ENCODE measurements around the gene PDIK1L.

The PDIK1L gene

DNA sequence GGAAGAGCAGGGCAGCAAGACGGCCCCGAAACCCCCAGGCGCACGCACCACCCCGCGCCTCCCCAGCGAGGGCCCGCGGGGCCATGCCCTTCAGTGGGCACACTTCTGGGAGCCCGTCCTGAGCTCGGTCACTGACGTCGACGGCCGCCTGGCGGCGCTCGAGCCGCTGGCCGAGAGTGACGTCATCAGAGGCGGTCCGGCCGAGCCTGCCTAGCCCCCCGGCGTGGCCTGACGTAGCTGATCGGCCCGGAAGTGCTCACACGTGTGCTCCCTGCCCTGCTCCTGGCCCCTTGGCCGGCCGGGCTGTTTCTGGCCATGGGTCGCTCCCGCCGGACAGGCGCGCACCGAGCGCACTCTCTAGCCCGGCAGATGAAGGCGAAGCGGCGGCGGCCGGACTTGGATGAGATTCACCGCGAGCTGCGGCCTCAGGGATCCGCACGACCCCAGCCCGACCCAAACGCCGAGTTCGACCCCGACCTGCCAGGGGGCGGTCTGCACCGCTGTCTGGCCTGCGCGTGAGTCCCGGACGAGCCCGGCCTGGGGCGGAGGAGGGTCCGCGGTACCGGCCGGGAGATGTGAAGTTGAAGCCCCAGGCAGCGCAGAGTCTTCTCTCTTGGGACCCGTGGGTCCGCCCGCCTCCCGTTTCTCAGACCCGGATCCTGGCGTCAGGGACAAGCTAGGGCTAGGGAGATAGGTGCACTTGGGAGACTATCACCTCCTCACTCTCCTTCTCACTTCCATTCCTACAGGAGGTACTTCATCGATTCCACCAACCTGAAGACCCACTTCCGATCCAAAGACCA lies 58.2 kb downstream of the PDIK1L start, which contains the start of gene ZNF593:
Gene ZNF593 (plus strand): TSS at position 240 of the 803 bp plus-strand sequence. CDS start 76 bp downstream, at position 316.
- Histone ChIP-seq H3K36me3 (ENCODE audit: insufficient read depth, low read depth, low read length) (peaks cover 6% of the 10 kb centered on the region; the same call in 1 of the 2 replicates), H3K4me1 (ENCODE audit: insufficient read depth, low read length) (peaks cover 23% of the 10 kb centered on the region), H3K4me3 (ENCODE audit: low read length) (peak within 1 kb of the TSS; percentile 75), H3K27me3 (ENCODE audit: insufficient read depth, low read length) (peaks cover 36% of the 10 kb centered on the region), H3K9me3 (ENCODE audit: insufficient read depth, low read depth, low read length) (no peaks in the 10 kb centered on the region), H3K27ac (ENCODE audit: low read length) (peak within 1 kb of the TSS; percentile 22), H3K9ac (ENCODE audit: low read depth, low read length) (peak within 1 kb of the TSS; percentile 80; the same call in 1 of the 2 replicates)

GRCh38 chr1:26170472-26170821 lies 58.8 kb downstream of the PDIK1L start:
- Histone ChIP-seq H3K27ac (ENCODE audit: low read length) (no peak overlapping the region), H3K9me3 (ENCODE audit: insufficient read depth, low read depth, low read length) (no peaks in the 10 kb centered on the region)

GRCh38 chr1:26171084-26172072 lies 59.8 kb downstream of the PDIK1L start, which contains the start of gene ZNF593OS:
TSS of gene ZNF593OS (minus strand) at chr1:26171832. CDS start at chr1:26171661, 171 bp downstream.
- Histone ChIP-seq H3K9me3 (ENCODE audit: insufficient read depth, low read depth, low read length) (no peaks in the 10 kb centered on the region), H3K4me3 (ENCODE audit: low read length) (peak within 1 kb of the TSS; percentile 75), H3K9ac (ENCODE audit: low read depth, low read length) (no peak within 1 kb of the TSS; the same call in 1 of the 2 replicates), H3K36me3 (ENCODE audit: insufficient read depth, low read depth, low read length) (peaks cover 6% of the 10 kb centered on the region; the same call in 1 of the 2 replicates), H3K27ac (ENCODE audit: low read length) (no peak within 1 kb of the TSS), H3K4me1 (ENCODE audit: insufficient read depth, low read length) (peaks cover 11% of the 10 kb centered on the region), H3K27me3 (ENCODE audit: insufficient read depth, low read length) (peaks cover 22% of the 10 kb centered on the region)

More at GRCh38 chr1:26170472-26170821, 58.8 kb downstream of the PDIK1L start:
- Histone ChIP-seq H3K4me1 (ENCODE audit: insufficient read depth, low read length) (peaks cover 18% of the 10 kb centered on the region), H3K36me3 (ENCODE audit: insufficient read depth, low read depth, low read length) (peaks cover 6% of the 10 kb centered on the region; the same call in 1 of the 2 replicates), H3K9ac (ENCODE audit: low read depth, low read length) (peak overlapping the region; percentile 80; the same call in 1 of the 2 replicates), H3K27me3 (ENCODE audit: insufficient read depth, low read length) (peaks cover 30% of the 10 kb centered on the region), H3K4me3 (ENCODE audit: low read length) (peak overlapping the region; percentile 75)
